NCI-H2227 (cell line): ENCODE results near the gene RPTOR.

ENCODE experiments used
- DNase-seq: peaks from one replicate; lab custom pipeline; 2025; ENCODE audit not compliant: unreplicated experiment; lab: John Stamatoyannopoulos, UW

The RPTOR gene

GRCh38 chr17:80842456-80843013 is 297.9 kb downstream of the RPTOR start:
- no peak for DNase-seq

GRCh38 chr17:80843741-80844156 is 299.1 kb downstream of the RPTOR start:
- no peak for DNase-seq

- no peak for DNase-seq
These were observed 299.9 kb downstream of the RPTOR start for GRCh38 chr17:80844418-80844990.

- DNase-seq: no peak
These were observed 300.6 kb downstream of the RPTOR start for GRCh38 chr17:80845069-80845862.

GRCh38 chr17:80845863-80846671 is 301.4 kb downstream of the RPTOR start:
- DNase-seq: no peak

- no peak for DNase-seq
These were observed 302.3 kb downstream of the RPTOR start for GRCh38 chr17:80846932-80847331.

- no peak for DNase-seq
These were observed 303.0 kb downstream of the RPTOR start for GRCh38 chr17:80847496-80848230.

GRCh38 chr17:80848449-80849102 is 303.9 kb downstream of the RPTOR start:
- no peak for DNase-seq

GRCh38 chr17:80849119-80849518 is 304.5 kb downstream of the RPTOR start:
- DNase-seq: no peak

- DNase-seq: no peak
These were observed 305.5 kb downstream of the RPTOR start for GRCh38 chr17:80850109-80850508.

- no peak for DNase-seq
These were observed 306.2 kb downstream of the RPTOR start for GRCh38 chr17:80850817-80851216.

- DNase-seq: no peak
These were observed 306.8 kb downstream of the RPTOR start for GRCh38 chr17:80851277-80851925.

- DNase-seq: no peak
These were observed 307.9 kb downstream of the RPTOR start for GRCh38 chr17:80852476-80853015.

GRCh38 chr17:80853076-80853475 is 308.4 kb downstream of the RPTOR start:
- no peak for DNase-seq

- DNase-seq: no peak
These were observed 309.6 kb downstream of the RPTOR start for GRCh38 chr17:80854220-80854619.

- no peak for DNase-seq
These were observed 310.7 kb downstream of the RPTOR start for GRCh38 chr17:80855196-80855947.

GRCh38 chr17:80855948-80856862 is 311.6 kb downstream of the RPTOR start:
- no peak for DNase-seq
